HG02852 (cell line): ENCODE data around the gene BANP.
"Not testable (repeated sequence)": the region's sequence is repeated elsewhere in the genome, so short reads cannot be mapped to it uniquely, and the experiment has no call there.

Experiments used
- ATAC-seq: cut with Tn5 transposase; IDR thresholded peaks from one replicate; pipeline ENCODE4 v1.9.1; 2021; ENCODE audit warnings: mild to moderate bottlenecking, moderate library complexity; ENCODE audit not compliant: unreplicated experiment

BANP gene

DNA sequence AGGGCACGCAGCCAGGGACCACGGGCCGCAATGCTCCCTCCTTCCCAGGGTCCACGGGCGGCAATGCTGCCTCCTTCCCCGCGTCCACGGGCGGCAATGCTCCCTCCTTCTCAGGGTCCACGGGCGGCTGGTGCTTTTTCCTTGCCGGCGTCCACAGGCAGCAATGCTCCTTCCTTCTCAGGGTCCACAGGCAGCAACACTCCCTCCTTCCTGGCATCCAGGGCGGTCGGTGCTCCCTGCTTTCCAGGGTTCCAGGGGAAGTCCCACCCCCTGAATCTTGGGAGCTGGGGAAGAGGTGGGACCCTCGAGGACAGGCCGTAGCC, 143.0 kb downstream of the BANP start:
- not testable (repeated sequence) for ATAC-seq

DNA sequence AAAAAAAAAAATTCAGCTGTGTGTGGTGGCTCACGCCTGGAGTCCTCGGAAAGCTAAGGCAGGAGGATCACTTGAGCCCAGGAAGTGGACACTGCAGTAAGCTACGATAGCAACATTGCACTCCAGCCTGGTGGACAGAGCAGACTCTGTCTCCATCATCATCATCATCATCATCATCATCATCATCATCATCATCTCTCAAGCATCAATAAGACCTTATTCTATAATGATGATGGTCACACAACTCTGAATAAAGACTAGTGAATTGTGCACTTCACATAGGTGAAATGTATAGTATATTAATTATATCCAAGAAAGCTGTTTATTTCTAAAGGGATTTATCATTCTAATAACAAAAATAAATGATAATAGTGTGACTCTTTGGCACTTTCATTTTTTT, 143.7 kb downstream of the BANP start:
- ATAC-seq, result not testable (repeated sequence)

DNA sequence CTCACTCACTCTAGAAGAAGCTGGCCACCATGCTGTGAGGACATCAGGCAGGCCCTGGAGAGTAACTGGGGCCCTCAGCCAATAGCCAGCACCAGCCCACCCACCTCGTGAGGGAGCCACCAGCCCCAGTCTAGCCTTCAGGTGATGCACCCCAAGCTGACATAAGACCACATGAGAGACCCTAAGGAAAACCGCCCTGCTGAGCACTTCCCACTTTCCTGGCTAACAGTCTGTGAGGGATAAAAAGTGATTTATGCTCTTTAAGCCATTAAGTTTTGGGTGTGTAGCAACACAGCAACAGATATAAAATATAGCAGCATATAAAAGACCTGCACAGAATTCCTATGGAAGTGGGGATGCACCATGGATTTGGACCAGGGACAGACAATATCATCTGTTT, 145.4 kb downstream of the BANP start:
- not testable (repeated sequence) for ATAC-seq

DNA sequence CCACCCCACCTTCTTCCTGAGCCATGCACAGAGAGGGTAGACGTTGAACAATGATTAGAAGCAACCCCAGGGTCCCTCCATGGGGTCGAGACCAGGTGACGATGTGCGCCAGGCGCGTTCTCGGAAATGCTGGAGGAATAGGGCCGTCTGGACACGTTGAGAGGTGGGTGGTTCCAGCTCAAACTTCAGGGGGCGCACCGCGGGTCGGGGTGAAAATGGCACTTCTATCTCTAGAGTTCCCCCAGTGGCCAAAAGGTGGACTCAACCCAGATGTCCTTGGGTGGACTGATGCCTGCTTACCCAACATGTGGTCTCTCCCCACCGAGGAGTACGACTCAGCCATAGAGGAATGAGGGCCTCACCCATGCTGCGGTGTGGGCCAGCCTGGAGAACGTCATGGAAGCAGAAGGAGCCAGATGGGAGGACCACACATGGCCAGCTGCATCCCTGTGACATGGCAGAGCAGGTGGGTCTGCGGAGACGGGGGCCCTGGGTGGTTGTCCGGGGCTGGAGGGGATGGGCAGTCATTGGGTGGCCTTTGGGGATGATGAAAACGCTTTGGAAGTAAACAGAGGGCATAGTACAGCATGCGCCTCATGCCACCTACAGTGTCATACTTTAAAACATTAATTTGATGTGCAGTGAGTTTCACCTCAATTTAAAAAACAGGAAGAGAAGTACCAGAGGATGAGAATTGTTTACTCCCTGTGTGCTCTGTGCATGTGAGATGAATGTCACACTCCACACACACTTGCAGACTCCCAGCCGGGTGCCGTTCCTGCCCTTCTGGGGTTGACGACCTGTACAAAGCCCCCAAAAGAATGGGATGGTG, 147.7 kb downstream of the BANP start:
- not testable (repeated sequence) for ATAC-seq

DNA sequence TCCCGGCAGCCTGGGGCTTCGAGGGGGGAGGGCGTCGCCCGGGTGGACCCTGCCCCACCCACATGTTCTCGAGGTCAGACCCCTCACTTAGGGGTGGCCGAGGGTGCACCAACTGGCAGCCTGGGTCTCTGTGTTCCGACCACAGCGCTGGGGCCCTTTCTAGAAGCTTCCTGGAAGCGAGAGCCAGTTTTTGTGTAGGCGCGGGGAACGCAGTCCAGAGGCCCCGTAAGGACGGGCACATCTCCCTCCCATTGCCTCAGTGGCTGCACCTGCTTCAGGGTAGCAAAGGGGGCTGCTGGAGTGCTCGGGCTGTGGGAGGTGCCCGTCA, 148.3 kb downstream of the BANP start:
- no peak for ATAC-seq

DNA sequence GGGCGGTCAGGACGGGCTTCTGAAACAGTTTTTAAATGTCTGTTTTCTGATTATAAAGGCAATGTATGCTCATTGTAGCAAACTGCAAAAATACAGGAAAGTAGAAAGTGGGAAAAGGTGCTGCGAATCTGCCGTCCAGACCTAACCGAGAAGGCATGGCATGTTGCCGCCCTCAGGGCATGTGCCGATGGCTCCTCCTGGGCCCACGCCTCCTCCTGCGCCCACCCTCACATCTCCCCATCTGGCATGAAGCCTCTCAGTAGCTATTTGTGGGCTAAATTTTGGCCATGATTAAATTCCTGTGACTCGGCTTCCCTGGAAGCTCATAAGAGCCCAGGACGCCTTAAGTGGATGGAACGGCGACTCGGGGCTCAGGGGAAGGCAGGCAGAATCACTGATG, 148.7 kb downstream of the BANP start:
- not testable (repeated sequence) for ATAC-seq

DNA sequence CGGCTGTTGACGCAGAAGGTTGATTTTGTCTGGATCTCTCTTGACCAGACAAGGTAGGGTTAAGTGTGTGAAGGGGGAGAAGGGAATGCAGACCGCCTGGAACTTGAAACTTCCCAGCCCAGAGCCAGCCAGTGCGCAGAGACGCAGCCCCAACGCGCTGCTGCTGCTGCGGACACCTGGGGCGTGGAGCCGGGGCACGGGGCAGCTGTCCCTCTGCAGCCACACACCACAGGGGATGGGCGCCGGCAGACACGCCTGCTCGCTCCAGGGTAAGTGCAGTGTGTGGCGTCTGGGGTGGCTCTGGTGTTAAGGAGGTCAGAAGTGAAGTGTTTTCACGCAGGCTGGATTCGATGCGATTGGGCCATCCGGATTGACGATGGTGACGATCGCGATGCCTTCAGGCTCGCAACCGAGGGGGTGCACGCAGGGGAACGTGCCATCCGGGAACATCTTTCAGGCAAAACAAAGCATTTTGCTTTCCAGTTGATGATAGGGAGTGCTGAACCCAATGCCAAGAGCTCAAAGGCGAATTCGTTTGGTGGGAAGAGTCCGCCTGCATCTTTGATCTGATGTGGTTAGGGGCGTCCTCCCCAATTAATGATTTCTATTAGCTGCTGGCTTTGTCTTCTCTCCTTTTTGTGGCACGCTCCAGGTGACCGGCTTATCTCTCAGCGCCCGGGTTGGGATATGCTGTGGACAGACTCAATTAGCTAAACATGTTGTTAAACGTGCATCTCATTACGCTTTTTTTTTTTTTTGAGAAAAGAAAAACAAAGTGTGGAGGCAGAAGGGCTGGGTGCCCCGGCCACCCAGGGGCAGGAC, 149.8 kb downstream of the BANP start:
- not testable (repeated sequence) for ATAC-seq

DNA sequence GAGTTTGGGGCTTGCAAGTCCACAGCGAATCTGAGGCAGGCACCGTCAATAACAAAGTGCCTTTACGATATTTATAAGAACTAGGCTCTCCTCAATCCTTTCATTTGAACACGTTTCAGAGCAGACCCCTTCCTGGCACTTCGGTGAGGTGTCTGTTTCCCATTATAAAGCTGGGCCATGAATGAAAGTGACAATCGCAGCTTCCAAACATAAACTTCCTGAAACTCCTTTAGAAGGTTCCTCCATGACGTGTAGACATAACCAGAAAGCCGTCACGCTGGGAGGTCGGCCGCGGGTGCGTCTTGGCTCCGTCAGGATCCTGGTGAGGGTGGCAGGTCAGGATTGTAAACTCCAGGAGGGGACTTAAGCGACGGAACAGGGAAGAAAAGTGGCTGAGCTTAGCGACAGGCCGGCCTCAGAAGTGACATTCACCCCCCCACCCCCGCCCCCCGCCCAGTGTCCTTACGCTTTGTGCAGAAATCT, 150.4 kb downstream of the BANP start:
- not testable (repeated sequence) for ATAC-seq

DNA sequence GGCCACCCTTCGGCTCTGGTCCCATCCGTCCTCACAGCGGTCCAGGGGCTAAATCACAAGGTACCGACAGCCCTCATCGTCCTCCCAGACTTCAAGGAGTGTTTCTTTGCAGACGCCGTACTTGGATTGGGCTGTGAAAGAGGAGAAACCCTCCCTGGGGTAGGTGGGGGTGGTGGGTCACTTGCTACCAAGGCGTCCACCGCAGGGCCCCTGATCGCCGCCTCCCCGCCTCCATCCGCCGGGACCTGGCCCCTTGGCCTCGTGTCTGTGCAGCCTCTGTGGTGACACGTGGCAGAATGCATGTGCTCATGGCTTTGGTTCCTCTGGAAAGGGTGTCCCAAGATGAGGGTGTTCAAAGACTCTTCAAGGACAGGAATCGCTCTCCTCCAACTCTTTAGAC, 151.4 kb downstream of the BANP start:
- no peak for ATAC-seq

DNA sequence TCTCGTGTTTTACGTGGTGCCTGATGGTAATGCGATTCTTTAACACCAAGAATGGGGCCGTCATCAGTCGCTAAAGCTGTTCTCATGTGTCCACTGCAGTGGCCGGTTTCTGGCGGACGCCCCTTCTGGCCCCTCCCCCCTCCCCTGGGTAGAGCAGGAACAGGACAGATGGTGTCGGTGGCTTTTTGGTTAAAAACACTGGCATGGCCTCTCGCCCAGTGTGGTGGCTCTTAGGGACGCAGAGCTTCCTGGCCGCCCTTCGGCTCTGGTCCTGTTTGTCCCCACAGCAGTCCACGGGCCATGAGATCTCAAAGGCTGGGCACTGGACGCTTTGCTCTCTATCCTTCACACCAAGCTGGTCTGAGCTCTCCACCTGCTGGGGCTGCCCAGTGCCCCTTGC, 151.8 kb downstream of the BANP start:
- ATAC-seq, result no peak

DNA sequence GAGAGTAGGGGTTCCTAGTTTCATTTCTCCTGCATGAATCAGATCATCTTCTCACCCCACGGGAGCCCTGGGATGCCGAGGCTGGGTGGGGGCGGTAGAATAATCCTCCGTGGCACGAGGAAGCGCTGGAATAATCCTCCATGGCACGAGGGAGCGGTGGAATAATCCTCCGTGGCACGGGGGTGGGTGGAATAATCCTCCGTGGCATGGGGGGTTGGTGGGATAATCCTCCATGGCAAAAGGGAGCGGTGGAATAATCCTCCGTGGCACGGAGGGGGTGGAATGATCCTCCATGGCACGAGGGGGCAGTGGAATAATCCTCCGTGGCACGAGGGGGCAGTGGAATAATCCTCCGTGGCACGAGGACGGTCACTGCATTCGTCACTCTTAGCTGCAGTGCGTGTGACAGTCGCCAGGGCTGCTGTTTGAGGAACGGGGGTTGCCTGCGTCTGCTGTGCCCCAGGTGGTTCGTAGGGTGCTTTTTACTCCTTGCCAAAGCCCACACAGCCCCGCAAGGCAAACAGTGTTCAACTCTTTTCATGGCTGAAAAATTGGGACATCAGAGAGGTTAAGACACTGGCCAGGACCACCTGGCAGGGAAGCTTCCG, 152.5 kb downstream of the BANP start:
- ATAC-seq, result no peak

DNA sequence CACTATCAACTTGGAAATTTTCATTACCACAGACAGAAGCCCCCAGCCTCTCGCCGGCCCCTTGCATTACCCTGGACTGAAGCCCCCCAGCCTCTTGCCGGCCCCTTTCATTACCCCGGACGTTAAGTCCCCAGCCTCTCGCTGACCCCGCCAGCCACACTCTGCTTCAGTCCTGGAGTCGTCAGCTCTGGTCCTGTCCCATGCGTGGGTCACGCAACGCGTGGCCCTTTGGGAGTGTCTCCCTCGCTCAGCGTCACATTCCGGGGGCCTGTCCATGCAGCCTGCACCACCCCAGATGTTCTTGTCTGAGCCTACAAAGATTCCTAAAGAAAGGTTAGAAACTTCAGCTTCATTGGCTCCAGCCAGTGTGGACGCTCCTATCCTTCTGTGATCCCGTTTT, 153.1 kb downstream of the BANP start:
- ATAC-seq, result not testable (repeated sequence)

DNA sequence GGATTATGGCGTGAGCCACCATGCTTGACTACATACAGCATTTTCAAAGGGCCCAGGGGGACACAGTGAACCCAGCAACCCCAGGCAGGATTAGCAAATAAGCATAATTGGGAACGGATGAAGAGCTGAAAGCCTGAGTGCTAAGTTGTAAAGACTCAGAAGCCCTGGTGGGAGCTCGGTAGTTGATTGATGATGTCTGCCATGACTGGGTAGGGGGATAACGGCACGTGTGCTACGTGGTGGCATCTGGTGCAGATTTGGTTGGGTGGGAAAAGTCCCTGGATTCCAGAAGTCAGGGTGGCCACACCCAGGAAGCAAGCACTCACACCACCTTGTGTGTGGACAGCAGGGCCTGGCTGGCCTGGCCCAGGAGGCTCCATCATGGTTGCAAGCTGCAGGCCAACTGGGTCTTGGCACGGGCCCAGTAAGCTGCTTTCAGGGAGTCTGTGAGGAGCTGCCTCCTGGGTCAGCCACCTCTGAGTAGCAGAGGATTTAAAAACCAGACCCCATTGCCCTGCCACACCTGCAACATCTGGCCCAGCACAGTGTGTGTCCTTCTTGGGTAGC, 154.4 kb downstream of the BANP start:
- not testable (repeated sequence) for ATAC-seq

DNA sequence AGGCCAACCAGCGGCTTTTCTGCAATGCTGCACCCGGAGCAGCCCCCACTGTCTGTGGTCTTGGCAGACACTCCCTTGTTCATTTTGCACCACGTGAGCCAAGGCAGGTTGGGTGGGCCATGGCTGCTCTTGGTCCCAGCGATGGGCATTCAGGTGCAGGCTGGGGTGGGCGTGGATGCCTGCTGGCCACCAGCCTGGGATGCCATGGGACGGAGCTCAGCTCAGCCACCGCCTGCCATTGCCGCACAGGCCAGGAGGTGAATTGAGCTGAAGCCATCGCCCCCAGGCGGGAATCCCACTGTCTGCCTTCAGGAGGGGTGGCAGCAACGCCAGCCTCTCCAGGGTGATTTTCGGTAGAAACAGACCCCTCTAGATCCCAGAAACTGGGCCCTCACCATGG, 155.3 kb downstream of the BANP start:
- ATAC-seq, result not testable (repeated sequence)

DNA sequence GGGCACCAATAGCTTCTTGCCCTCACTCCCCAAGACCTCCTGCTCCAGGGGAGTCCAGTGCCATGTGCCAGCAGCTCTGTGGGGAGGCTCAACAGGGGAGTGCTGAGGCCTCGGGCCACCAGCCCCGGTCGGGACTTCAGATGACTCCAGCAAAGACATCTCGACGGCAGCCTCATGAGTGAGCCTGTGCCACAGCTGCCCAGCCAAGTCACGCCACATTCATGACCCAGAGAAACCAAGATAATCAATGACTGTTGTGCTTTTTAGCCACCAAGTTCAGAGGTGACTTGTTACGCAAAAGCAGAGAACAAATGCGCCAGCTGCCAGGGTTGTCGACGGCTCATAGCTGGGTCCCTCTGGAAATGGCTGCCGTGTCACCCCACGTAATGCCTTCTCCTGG, 157.5 kb downstream of the BANP start:
- ATAC-seq, result no peak

DNA sequence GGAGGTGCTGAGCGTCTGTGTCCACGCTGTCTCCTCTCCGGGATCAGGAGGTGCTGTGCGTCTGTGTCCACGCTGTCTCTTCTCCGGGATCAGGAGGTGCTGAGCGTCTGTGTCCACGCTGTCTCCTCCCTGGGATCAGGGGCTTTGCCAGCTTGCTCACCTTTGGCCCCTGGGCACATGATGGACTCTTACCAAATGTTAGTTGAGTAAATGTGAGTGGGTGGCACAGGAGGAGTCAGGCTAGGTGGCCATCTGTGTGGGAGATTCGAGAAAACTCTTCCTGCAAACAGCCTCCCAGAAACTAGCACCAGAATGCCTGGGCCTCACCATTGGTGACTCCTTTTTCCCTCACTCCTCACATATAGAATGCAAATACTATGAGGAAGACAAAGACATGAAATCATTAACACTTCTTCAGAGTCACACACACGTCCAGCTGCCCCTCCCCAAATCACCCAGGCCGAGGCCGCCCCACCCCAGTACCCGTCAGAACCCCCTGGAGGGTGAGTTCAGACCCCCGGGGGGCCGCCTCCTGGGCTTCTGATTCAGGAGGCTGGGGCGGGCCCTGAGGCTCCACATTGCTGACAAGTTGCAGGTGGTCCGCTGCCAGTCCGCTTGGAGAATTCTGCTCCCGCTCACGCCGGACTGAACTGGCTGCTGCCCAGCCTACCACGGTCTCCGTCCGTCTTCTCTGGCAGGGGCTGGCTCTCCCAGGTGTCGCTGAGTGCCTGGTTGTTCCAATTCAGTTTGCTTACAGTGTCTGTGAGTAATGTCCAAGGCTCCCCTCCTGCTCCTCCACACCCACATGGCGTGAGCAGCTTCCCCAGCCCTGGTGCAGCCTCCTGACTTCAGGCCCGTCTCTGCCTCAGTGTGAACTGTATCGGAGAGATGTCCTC, 158.7 kb downstream of the BANP start:
- ATAC-seq, result not testable (repeated sequence)

DNA sequence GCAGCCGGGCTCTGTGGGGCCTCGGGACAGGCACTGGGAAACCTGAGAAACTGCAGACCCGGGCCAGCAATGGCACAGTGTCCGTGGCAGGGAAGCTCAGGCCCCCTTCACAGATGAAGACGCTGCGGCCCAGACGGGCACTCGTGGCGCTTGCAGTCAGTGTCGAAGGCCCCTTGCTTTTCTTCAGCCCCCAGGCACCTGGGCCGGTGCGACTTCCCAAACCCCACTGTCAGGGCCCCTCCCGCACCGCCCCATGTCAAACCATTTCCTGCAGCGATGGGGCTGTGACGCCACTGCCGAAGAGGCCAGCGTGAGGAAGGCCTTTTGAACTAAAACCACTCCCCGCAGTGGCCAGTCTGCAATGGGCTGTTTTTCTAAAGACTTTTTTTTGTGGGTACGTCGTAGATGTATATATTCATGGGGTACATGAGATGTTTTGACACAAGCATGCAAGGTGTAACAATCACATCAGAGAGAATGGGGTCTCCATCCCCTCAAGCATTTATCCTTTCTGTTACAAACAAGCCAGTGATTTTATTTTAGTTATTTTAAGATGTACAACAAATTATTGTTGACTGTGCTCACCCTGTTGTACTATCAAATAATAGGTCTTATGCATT, 159.8 kb downstream of the BANP start:
- not testable (repeated sequence) for ATAC-seq

DNA sequence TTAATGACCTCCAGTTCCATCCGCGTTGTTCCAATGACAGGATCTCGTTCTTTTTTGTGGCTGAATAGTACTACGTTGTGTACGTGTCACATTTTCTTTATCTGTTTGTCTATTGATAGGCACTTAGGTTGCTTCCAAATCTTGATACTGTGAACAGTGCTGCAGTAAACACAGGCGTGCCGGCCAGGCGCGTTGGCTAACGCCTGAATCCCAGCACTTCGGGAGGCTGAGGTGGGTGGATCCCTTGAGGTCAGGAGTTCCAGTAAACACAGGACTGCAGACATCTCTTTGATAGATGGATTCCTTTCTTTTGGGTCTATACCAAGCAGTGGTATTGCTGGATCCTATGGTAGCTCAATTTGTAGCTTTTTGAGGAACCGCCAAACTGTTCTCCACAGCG, 160.7 kb downstream of the BANP start:
- ATAC-seq, result not testable (repeated sequence)

DNA sequence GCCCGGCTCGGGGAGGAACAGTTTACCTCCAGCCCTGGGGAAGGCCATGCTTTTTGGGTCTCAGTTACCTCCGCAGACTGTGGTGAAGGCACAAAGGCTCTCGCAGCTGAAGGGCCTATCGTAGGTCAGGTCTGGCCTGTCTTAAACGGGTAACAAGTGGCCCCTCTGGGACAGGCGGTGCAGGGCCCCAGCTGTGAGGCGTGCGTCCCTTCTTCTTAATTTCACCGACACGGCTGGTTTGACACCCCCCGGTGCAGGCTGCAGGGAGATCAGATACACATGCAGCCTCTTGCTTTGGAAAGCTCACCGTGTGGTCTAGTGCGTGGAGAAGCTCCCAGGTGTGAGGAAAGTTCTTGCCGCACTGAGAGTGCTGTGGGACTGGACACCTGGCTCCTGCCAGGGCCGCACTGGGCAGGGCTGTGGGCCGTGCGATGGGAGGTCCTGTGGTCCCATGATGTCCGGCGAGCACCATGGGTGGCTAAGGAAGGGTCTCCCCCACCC, 162.4 kb downstream of the BANP start:
- no peak for ATAC-seq
